ENCODE measurements around the gene MAPKAPK2.

MAPKAPK2 gene

DNA sequence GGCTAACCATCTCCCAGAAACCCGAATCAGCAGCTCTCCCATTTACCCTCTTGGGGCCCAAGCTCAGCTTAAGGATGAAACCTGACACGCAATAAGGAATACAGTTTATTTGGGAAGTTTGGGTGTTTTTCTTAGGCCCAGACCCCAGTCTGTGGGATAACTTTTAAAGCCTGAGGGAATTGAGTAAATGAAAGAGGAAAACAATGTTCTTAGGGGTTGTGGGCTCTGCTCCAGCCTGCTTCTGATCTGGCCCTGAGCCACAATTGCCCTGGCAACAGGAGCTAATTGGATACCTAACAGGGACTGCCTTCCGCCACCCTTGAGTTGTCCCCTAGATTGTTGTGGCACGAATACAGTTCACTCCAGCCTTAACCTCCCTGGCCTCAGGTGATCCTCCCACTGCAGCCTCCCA, 29.2 kb upstream of the MAPKAPK2 start:
- H3K4me3 Mint-ChIP-seq = no peak overlapping the region
- peaks cover 10% of the 10 kb centered on the region for H3K27me3 Mint-ChIP-seq

DNA sequence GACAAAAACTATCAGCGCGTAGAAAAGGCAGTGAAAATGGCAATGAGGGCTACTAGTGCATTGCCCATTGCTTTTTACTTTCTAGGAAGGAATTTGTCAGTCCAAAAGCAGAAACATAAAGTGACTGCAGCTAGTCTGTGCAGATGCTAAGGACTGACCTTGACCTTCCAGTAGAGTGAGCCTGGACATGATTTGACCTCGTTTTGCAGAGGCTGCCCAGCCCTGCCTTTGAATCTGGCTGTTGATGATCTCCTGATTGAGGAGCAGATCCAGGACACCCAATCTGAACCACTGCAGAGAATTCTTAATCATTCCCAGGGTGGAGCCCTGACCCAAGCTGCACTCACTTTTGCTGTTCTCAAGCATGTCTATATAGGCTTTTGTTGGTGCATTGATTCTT, 27.8 kb upstream of the MAPKAPK2 start:
- peaks cover 8% of the 10 kb centered on the region for H3K4me1 Mint-ChIP-seq
- H3K27me3 Mint-ChIP-seq = peaks cover 10% of the 10 kb centered on the region
- no peak overlapping the region for H3K27ac Mint-ChIP-seq
- no peaks in the 10 kb centered on the region for H3K36me3 Mint-ChIP-seq
- H3K4me3 Mint-ChIP-seq = peak overlapping the region; percentile 8
- H3K9me3 Mint-ChIP-seq = no peaks in the 10 kb centered on the region

More for the DNA sequence above, 29.2 kb upstream of the MAPKAPK2 start:
- Mint-ChIP-seq H3K36me3 (no peaks in the 10 kb centered on the region), H3K4me1 (peaks cover 8% of the 10 kb centered on the region), H3K9me3 (no peaks in the 10 kb centered on the region), H3K27ac (no peak overlapping the region)

DNA sequence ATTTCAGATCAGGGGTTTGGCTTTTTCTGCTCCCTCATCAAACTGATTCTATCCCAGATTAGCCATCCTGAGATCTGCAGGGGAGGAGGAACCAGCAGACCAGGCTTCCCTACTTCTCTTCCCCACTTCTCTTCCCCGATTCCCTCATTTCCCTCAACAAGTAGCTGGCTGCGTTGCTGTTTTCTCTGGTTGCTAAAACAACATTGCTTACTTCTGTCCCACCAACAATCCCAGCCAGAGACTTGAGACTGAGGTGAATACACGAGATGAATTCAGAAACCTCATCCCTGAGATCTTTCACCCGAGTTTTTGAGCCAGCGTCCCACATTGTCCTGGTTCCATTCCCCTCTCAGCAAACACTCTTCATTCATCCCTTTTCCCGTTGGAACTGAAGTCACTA, 27.0 kb upstream of the MAPKAPK2 start:
- Mint-ChIP-seq H3K36me3 (no peaks in the 10 kb centered on the region), H3K4me3 (no peak overlapping the region), H3K9me3 (no peaks in the 10 kb centered on the region), H3K4me1 (peaks cover 12% of the 10 kb centered on the region), H3K27me3 (peaks cover 13% of the 10 kb centered on the region), H3K27ac (no peak overlapping the region)

DNA sequence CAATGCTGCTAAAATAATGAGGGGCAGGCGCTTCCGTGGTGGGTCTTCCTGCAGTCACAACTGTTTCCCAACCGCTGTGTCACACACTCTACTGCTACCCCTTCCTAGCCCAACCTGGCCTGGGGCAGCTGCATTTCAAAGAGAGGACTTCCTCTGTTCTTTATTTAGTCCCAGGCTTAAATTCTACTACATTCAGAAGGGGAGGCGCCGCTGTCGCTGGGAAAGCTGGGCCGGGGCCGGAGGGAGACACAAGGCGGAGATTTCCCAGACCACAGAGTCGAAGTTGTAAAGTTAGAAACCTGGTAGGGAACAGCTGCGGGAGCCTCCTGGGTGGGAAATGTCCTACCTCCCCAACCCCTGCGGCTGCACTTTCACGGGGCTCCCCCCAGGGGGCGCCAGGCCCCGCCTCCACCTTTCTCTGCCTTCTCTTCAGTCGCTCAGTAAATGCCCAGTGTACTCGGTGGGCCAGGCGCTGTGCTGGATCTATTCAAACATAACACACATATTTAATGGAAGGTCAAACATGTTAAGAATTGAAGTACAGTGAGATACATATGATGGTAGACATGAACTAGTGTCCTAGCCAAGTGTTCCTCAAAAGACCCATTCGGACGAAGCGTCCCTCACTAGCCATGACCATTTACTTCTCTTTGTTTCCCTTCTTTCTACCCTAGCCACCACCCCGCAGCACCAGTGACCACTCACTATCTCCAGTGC, 26.3 kb upstream of the MAPKAPK2 start:
- peaks cover 14% of the 10 kb centered on the region for H3K4me1 Mint-ChIP-seq
- H3K4me3 Mint-ChIP-seq = no peak overlapping the region
- H3K9me3 Mint-ChIP-seq = no peaks in the 10 kb centered on the region
- no peak overlapping the region for H3K27ac Mint-ChIP-seq
- no peaks in the 10 kb centered on the region for H3K36me3 Mint-ChIP-seq
- peaks cover 17% of the 10 kb centered on the region for H3K27me3 Mint-ChIP-seq

DNA sequence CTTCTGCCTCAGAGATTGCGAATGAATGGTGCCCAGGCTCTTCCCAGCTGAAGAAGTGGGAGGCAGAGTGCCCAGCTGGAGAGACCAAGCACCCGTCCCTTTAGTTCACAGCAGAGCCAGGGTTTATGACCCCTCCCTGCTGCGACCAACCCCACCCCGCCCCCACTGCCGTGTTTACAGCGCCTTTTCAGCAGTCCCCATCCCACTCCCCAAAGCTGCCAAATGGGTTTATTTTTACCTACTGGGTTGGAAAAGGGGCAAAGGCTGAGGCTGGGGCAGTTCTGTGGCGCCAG, 25.8 kb upstream of the MAPKAPK2 start:
- H3K4me1 Mint-ChIP-seq = peaks cover 14% of the 10 kb centered on the region
- no peak overlapping the region for H3K27ac Mint-ChIP-seq
- no peaks in the 10 kb centered on the region for H3K9me3 Mint-ChIP-seq
- H3K27me3 Mint-ChIP-seq = peaks cover 17% of the 10 kb centered on the region
- no peak overlapping the region for H3K4me3 Mint-ChIP-seq
- no peaks in the 10 kb centered on the region for H3K36me3 Mint-ChIP-seq

DNA sequence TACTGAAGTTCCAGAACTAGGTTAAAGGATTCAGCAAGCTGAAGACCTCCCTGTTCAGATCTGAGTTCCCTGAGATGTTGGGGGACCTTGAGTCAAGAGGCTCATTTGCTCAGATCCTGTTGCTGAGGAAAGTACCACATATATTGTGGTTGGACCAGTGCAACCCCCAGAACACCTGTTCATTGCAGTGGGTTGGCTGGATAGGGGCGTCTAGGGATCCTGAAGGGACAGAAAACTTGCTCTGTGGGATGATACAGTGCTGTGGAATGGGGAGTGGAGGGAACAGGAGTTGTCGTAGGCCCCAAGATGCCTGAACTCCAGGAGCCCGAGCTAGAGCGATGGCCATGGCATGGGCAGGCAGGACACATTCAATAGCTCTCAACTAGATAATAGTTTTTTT, 24.6 kb upstream of the MAPKAPK2 start:
- Mint-ChIP-seq H3K4me1 (peaks cover 18% of the 10 kb centered on the region), H3K4me3 (no peak overlapping the region), H3K27me3 (peaks cover 21% of the 10 kb centered on the region), H3K9me3 (no peaks in the 10 kb centered on the region), H3K27ac (no peak overlapping the region), H3K36me3 (no peaks in the 10 kb centered on the region)

DNA sequence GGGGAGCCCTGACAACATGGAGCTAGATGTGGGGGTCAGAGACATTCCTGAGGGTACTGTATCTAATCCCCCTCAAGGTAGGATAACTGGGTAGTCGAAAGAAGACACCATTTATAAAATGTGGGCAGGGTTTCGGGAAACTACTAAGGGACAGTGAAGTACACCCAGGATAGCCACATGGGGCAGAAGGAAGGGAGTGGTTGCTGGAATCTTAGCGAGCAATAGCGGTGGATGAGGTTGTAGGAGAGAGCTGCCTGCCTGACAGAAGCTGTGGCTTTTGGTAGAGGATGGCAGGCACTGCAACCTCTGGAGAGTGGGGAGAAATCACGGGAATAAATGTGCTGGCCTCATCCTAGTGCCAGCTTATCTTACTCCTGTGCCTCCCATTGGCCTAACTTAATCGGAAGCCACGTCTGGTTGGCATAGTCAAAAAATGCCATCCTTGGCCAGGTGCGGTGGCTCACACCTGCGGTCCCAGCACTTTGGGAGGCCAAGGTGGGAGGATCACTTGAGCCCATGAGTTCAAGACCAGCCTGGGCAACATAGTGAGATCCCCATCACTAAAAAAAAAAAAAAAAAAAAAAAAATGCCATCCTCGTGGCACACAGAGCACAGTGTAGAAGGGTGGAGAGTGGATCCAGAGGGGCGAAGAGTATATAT, 23.4 kb upstream of the MAPKAPK2 start:
- no peak overlapping the region for H3K27ac Mint-ChIP-seq
- H3K9me3 Mint-ChIP-seq = no peaks in the 10 kb centered on the region
- H3K4me1 Mint-ChIP-seq = peaks cover 18% of the 10 kb centered on the region
- peaks cover 21% of the 10 kb centered on the region for H3K27me3 Mint-ChIP-seq
- no peak overlapping the region for H3K4me3 Mint-ChIP-seq
- H3K36me3 Mint-ChIP-seq = no peaks in the 10 kb centered on the region

DNA sequence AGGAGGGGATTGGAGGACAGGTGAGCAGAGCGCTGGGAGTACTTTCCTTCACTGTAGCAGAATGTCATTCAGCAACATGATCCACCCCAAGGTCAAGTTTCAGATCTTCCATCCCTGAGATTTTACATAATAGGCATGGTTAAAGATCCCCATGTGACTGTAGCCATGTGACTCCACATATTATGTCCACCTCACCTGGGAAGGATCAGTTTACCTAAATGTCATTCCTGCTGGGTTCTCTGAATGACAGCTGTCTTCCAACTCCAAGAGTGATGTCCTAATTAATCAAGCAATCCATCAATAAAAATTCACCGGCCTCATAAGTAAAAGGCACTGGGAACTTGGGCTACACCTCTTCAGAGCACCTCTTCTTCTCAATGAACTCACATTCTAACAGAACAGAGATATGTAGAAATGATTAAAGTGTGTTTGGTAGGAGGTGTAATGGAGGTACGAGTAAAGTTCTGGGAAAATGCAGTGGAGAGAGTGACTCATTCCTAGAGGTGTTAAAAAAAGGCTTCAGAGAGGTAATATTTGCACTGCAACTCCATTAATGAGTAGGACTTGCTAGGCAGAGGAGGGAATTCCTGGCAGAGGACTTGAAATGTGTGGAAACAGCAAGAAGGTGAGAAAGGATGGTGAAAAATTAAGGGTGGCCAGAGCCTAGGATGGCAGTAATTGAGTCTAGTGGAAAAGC, 22.2 kb upstream of the MAPKAPK2 start:
- Mint-ChIP-seq H3K27me3 (peaks cover 17% of the 10 kb centered on the region), H3K4me3 (no peak overlapping the region), H3K36me3 (no peaks in the 10 kb centered on the region), H3K9me3 (no peaks in the 10 kb centered on the region), H3K4me1 (peaks cover 18% of the 10 kb centered on the region), H3K27ac (no peak overlapping the region)

DNA sequence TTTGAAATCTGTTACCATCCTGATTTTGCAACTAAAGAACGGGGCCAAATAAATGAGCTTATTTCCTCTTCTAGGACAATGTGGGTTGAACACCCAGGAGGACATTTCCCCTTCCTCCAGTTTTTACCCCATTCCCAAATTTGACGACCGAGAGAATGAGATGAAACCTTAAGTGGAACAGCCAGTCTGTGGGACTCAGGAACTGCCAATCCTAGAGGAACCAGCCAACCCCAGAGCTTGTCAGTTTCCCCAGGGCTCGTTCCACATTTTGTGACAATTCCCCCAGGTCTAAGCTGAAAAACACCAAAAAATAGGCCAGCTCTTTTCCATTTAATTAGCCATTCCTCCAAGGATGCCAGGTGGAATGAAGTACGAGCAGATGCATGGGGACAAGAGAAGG, 21.3 kb upstream of the MAPKAPK2 start:
- H3K27me3 Mint-ChIP-seq = peaks cover 14% of the 10 kb centered on the region
- H3K36me3 Mint-ChIP-seq = no peaks in the 10 kb centered on the region
- H3K4me3 Mint-ChIP-seq = no peak overlapping the region
- no peak overlapping the region for H3K27ac Mint-ChIP-seq
- H3K4me1 Mint-ChIP-seq = peaks cover 19% of the 10 kb centered on the region
- no peaks in the 10 kb centered on the region for H3K9me3 Mint-ChIP-seq

DNA sequence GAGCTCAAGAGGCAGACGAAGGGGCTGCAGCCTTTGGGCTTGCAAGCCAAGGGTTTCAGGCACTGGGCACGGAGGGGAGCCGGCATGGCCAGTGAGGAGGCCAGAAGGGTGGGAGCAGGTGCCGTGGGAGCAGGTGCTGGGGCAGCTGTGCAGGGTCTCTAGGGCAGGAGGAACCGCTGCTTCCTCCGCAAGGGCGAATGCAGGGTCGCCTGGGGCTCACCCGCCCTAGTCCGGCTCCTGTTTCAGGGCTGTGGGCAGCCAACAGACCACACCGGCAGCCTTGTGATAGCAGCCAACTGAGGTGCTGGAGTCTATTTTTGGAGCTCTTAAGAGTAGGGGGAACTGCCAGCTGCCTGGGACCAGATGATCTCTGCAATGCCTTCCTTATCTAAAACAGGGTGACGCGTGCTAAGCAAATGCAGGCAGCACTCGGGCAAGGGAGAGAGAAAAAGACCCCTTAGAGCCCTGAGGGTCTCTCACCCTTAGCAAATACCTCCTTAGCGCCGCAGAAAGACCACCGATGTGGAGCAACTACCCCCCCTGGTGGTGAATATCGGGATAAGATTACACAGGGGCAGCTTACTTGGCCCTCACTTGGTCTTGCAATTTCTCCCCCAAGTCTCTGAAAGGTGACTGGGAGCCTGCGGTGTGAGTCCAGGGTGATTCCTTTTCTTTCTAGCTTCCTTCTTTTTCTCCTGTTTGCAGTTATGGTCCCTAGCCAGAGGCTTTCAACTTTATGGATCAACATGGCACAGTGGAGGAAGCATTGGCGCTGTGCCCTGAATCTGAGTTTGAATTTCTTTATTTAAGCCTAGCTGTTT, 20.7 kb upstream of the MAPKAPK2 start:
- H3K27ac Mint-ChIP-seq = no peak overlapping the region

DNA sequence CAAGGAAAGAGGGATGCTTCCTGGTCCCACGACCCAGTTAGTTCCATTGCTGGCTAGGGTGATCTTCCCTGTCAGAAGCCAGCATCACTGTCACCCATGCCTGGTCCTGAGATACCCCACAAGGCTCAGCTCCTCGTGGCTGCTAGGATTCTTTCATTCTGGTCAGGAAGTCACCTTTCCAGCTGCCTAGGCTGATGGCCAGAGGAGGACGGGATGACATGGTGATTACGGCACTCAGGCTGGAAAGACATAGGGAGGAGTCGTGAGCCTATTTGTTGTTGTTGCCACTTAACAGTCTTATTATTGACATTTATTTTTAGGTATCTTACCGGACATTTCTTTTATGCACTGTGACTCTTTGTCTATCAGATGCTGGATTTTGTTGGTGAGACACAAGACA, 20.0 kb upstream of the MAPKAPK2 start:
- Mint-ChIP-seq H3K9me3 (no peaks in the 10 kb centered on the region), H3K4me3 (no peak overlapping the region), H3K36me3 (no peaks in the 10 kb centered on the region), H3K27ac (no peak overlapping the region), H3K27me3 (peaks cover 11% of the 10 kb centered on the region), H3K4me1 (peaks cover 15% of the 10 kb centered on the region)

More for the DNA sequence above, 20.7 kb upstream of the MAPKAPK2 start:
- H3K9me3 Mint-ChIP-seq = no peaks in the 10 kb centered on the region
- H3K36me3 Mint-ChIP-seq = no peaks in the 10 kb centered on the region
- no peak overlapping the region for H3K4me3 Mint-ChIP-seq
- H3K27me3 Mint-ChIP-seq = peaks cover 11% of the 10 kb centered on the region
- H3K4me1 Mint-ChIP-seq = peaks cover 15% of the 10 kb centered on the region

DNA sequence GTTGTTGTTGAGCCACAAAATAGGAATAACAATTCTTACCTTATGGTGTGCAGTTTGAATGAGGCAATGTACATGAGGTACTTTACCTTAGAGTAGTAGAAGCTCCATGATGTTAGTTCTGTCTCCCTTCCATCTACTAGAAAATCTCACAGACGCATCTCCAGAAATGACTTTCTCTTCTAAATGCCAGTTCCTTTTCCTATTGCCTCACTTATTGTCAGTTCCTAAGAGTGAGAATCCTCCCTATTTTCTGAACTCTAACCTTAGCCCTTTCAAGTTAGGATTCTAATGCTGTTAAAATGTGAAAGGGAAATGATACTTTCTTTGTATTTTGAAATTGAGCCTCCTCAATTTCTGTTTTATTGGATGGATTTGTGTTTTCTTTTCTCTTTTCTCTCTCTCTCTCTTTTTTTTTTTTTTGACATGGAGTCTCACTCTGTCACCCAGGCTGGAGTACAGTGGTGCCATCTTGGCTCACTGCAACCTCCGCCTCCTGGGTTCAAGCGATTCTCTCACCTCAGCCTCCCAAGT, 18.6 kb upstream of the MAPKAPK2 start:
- Mint-ChIP-seq H3K27ac (no peak overlapping the region), H3K27me3 (peaks cover 11% of the 10 kb centered on the region), H3K9me3 (no peaks in the 10 kb centered on the region), H3K4me1 (peaks cover 15% of the 10 kb centered on the region), H3K4me3 (no peak overlapping the region), H3K36me3 (no peaks in the 10 kb centered on the region)

DNA sequence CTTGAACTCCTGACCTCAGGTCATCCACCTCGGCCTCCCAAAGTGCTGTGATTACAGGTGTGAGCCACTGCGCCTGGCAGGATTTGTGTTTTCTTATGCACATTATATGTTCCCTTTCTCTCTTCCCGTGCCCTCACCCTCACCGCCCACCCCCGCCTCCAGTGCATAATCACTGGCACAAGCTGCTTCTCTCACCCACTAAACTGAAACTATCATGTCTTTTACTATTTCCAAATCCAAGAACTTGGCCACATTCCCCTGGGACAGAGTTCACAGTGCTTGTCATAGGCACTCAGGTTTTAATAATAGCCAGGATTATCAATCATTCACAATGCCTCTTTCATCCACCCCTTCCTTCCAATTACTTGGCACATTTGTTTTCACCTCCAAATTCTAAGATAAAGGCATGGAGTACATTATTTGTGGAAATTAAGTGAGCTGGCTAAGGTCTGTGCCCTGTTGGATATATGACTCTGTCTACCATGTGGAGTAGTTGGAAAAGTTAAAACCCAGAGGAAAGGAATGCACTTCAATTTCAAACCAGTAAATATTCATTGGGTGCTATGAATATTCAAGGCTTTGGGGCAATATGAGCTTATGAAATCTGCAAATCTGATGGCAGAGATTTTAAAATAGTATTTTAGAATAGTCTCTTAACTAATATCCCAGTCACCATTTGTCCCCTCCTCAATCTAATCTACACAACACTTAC, 17.6 kb upstream of the MAPKAPK2 start:
- no peaks in the 10 kb centered on the region for H3K36me3 Mint-ChIP-seq
- H3K27me3 Mint-ChIP-seq = peaks cover 11% of the 10 kb centered on the region
- H3K4me3 Mint-ChIP-seq = no peak overlapping the region
- H3K27ac Mint-ChIP-seq = no peak overlapping the region
- H3K9me3 Mint-ChIP-seq = no peaks in the 10 kb centered on the region
- H3K4me1 Mint-ChIP-seq = peaks cover 15% of the 10 kb centered on the region

DNA sequence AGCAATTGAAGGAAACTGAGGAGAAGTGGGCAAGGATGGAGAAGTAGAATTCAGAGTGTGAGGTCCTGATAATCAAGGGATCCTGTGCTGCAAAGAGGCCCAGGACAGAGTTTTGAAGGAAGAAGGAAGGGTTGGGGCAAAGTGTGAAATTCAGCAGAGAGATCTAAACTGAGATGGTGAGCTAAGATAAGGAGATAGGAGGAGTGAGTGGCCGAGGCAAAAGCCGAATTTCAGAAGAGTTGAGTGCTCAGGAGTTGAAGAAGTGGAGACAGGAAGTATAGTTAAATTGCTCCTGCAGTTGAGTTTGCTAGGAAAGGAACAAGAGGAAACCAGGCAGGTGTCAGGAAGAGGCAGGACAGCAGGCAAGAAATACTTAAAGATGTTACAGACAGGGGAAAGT, 16.4 kb upstream of the MAPKAPK2 start:
- Mint-ChIP-seq H3K36me3 (no peaks in the 10 kb centered on the region), H3K9me3 (no peaks in the 10 kb centered on the region), H3K27me3 (peaks cover 4% of the 10 kb centered on the region), H3K4me3 (no peak overlapping the region), H3K27ac (no peak overlapping the region), H3K4me1 (peaks cover 9% of the 10 kb centered on the region)

DNA sequence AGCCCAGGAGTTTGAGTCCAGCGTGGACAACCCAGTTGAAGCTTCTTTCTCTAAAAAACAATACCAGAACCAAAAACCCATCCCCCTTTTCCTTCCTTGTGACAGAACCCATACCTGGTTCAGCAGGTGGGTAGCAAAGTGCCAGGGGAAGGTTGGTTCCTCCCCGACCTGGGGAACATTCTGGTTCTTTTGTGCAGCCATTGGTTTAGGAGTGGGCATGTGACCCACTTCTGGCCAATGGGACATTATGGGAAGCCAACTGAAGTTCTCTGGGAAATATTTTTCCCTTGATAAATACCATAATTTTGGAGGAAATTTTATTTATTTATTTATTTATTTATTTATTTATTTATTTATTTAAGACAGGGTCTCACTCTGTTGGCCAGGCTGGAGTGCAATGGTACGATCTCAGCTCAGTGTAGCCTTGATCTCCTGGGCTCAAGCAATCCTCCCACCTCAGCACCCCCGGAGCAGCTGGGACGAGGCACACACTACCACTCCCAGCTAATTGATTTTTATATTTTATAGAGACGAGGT, 15.8 kb upstream of the MAPKAPK2 start:
- Mint-ChIP-seq H3K4me1 (peaks cover 9% of the 10 kb centered on the region), H3K9me3 (no peaks in the 10 kb centered on the region), H3K27me3 (peaks cover 4% of the 10 kb centered on the region), H3K27ac (no peak overlapping the region), H3K36me3 (no peaks in the 10 kb centered on the region), H3K4me3 (no peak overlapping the region)
